NCI-H524 treated with DMSO at 0.1 percent for 48 hours (cell line): ENCODE results near the gene RGS1.

Source experiments
- DNase-seq: peaks from one replicate; lab custom pipeline; 2025; lab: John Stamatoyannopoulos, UW

RGS1 gene

GRCh38 chr1:192553741-192554140 is 21.8 kb upstream of the RGS1 start:
- DNase-seq: no peak

- no peak for DNase-seq
Observed at GRCh38 chr1:192554904-192555303, 20.7 kb upstream of the RGS1 start.

- no peak for DNase-seq
Observed at GRCh38 chr1:192555399-192555798, 20.2 kb upstream of the RGS1 start.

- DNase-seq: no peak
Observed at GRCh38 chr1:192557841-192558595, 17.6 kb upstream of the RGS1 start.

- no peak for DNase-seq
Observed at GRCh38 chr1:192559115-192560006, 16.2 kb upstream of the RGS1 start.

GRCh38 chr1:192561301-192561700 is 14.3 kb upstream of the RGS1 start:
- no peak for DNase-seq

GRCh38 chr1:192563129-192563528 is 12.4 kb upstream of the RGS1 start:
- no peak for DNase-seq

GRCh38 chr1:192564099-192564498 is 11.5 kb upstream of the RGS1 start:
- DNase-seq: no peak

GRCh38 chr1:192565946-192566345 is 9.6 kb upstream of the RGS1 start:
- DNase-seq: no peak

GRCh38 chr1:192566657-192567056 is 8.9 kb upstream of the RGS1 start:
- DNase-seq: no peak

- DNase-seq: no peak
Observed at GRCh38 chr1:192568063-192568462, 7.5 kb upstream of the RGS1 start.

GRCh38 chr1:192571668-192572067 is 3.9 kb upstream of the RGS1 start:
- no peak for DNase-seq

GRCh38 chr1:192573499-192573898 is 2.1 kb upstream of the RGS1 start:
- no peak for DNase-seq

- no peak for DNase-seq
Observed at GRCh38 chr1:192574073-192574472, 1.5 kb upstream of the RGS1 start.

- no peak for DNase-seq
Observed at GRCh38 chr1:192576190-192577144, 894 bp downstream of the RGS1 start.

- DNase-seq: no peak
Observed at GRCh38 chr1:192577145-192578140, 1.9 kb downstream of the RGS1 start.

GRCh38 chr1:192578144-192578909 is 2.8 kb downstream of the RGS1 start:
- no peak for DNase-seq

GRCh38 chr1:192579010-192579738 is 3.6 kb downstream of the RGS1 start:
- no peak for DNase-seq

- DNase-seq: no peak
Observed at GRCh38 chr1:192580351-192580962, 4.9 kb downstream of the RGS1 start.
